Measurements from ENCODE around the gene CD274.
"Not testable (repeated sequence)": the region's sequence is repeated elsewhere in the genome, so short reads cannot be mapped to it uniquely, and the experiment has no call there.

The CD274 gene

GRCh38 chr9:5438301-5439162 is 11.8 kb upstream of the CD274 start:
- no peak for DNase-seq (ENCODE audit: low read depth, low spot score)

GRCh38 chr9:5440426-5440825 is 9.9 kb upstream of the CD274 start:
- DNase-seq (ENCODE audit: low read depth, low spot score): no peak

GRCh38 chr9:5441043-5441442 is 9.3 kb upstream of the CD274 start:
- DNase-seq (ENCODE audit: low read depth, low spot score): no peak

- peak; percentile 41 for DNase-seq (ENCODE audit: low read depth, low spot score)
Measured at GRCh38 chr9:5442400-5443011, 7.8 kb upstream of the CD274 start.

- DNase-seq (ENCODE audit: low read depth, low spot score): no peak
Measured at GRCh38 chr9:5443850-5444249, 6.5 kb upstream of the CD274 start.

- DNase-seq (ENCODE audit: low read depth, low spot score): not testable (repeated sequence)
Measured at GRCh38 chr9:5445096-5445495, 5.2 kb upstream of the CD274 start.

GRCh38 chr9:5445886-5446285 is 4.5 kb upstream of the CD274 start:
- no peak for DNase-seq (ENCODE audit: low read depth, low spot score)

- DNase-seq (ENCODE audit: low read depth, low spot score): no peak
Measured at GRCh38 chr9:5446451-5447236, 3.7 kb upstream of the CD274 start.

GRCh38 chr9:5447337-5447736 is 3.0 kb upstream of the CD274 start:
- no peak for DNase-seq (ENCODE audit: low read depth, low spot score)

GRCh38 chr9:5448016-5448415 is 2.3 kb upstream of the CD274 start:
- DNase-seq (ENCODE audit: low read depth, low spot score): no peak

GRCh38 chr9:5448461-5449435 is 1.6 kb upstream of the CD274 start:
- DNase-seq (ENCODE audit: low read depth, low spot score): no peak

GRCh38 chr9:5449521-5450358 is 602 bp upstream of the CD274 start:
- no peak for DNase-seq (ENCODE audit: low read depth, low spot score)

GRCh38 chr9:5452286-5452609 is 1.9 kb downstream of the CD274 start:
- DNase-seq (ENCODE audit: low read depth, low spot score): no peak

GRCh38 chr9:5453004-5453403 is 2.7 kb downstream of the CD274 start:
- no peak for DNase-seq (ENCODE audit: low read depth, low spot score)

GRCh38 chr9:5453673-5454072 is 3.3 kb downstream of the CD274 start:
- DNase-seq (ENCODE audit: low read depth, low spot score): no peak

- DNase-seq (ENCODE audit: low read depth, low spot score): no peak
Measured at GRCh38 chr9:5455181-5455580, 4.8 kb downstream of the CD274 start.

- no peak for DNase-seq (ENCODE audit: low read depth, low spot score)
Measured at GRCh38 chr9:5459289-5459829, 9.0 kb downstream of the CD274 start.

GRCh38 chr9:5460157-5460556 is 9.8 kb downstream of the CD274 start:
- no peak for DNase-seq (ENCODE audit: low read depth, low spot score)

GRCh38 chr9:5464831-5465330 is 14.5 kb downstream of the CD274 start:
- not testable (repeated sequence) for DNase-seq (ENCODE audit: low read depth, low spot score)

- no peak for DNase-seq (ENCODE audit: low read depth, low spot score)
Measured at GRCh38 chr9:5466005-5466404, 15.7 kb downstream of the CD274 start.

Data from smooth muscle cell of the brain vasculature (primary cell).